Gastroesophageal sphincter (tissue), 3 donors: ENCODE data around the gene S100A7.

Experiments
- CTCF ChIP-seq, 4 experiments: fragments of 200-600 bp in 2 of 4; fragments of 450-650 bp in 2 of 4; sonication (generic) in 1 of 4; IDR thresholded peaks; one replicate each; pipeline ENCODE4 v1.5.1; 2017 to 2019; ENCODE audit warnings: antibody characterized with exemption in 4 of 4, mild to moderate bottlenecking in 2 of 4, moderate library complexity in 2 of 4
- POLR2A ChIP-seq, 2 donors: fragments of 450-650 bp; IDR thresholded peaks; one replicate each; pipeline ENCODE4 v1.6.1; 2017; ENCODE audit warnings: antibody characterized with exemption in 2 of 2, mild to moderate bottlenecking in 2 of 2, moderate library complexity in 1 of 2
- POLR2AphosphoS5 ChIP-seq: sonication (generic); formaldehyde crosslinking; IDR thresholded peaks from one replicate; pipeline ENCODE4 v1.6.1; 2017; ENCODE audit warnings: antibody characterized with exemption

GRCh38 chr1:153441238-153441755 lies 19.2 kb downstream of the S100A7 start:
- TF ChIP-seq CTCF (IDR thresholded peaks at IDR 0.05) (no peak), POLR2A (IDR thresholded peaks at IDR 0.05) (no peak), POLR2AphosphoS5 (no peak)
